ENCODE data around the gene GNPNAT1.

GRCh38 chr14:52786887-52787286 is 4.5 kb downstream of the GNPNAT1 start:
- TF ChIP-seq CTCF (IDR thresholded peaks at IDR 0.05) (no peak), POLR2A (IDR thresholded peaks at IDR 0.05) (no peak), EP300 (IDR thresholded peaks at IDR 0.05) (no peak)

Measured in suprapubic skin (tissue), 3 donors.